Neuronal stem cell (in vitro differentiated cells): ENCODE results near the gene WNT9A.

ENCODE experiments used
- DNase-seq: peaks from one replicate; pipeline ENCODE4 v3.0.0-alpha.2; 2013; ENCODE audit warnings: low spot score
- H2AFZ ChIP-seq: one replicate; pipeline ENCODE4 v1.6.1; 2013; ENCODE audit warnings: mild to moderate bottlenecking, low read length, inconsistent platforms
- H2AK5ac ChIP-seq: 2 replicates; pipeline ENCODE4 v1.6.1; 2013; ENCODE audit warnings: low read depth, mild to moderate bottlenecking, inconsistent platforms, low read length, moderate library complexity, mixed read lengths
- H2BK120ac ChIP-seq: 2 replicates; pipeline ENCODE4 v1.6.1; 2013; ENCODE audit warnings: low read depth, mild to moderate bottlenecking, inconsistent platforms, low read length, moderate library complexity, mixed read lengths
- H2BK12ac ChIP-seq: one replicate; pipeline ENCODE4 v1.6.1; 2013; ENCODE audit warnings: low read length, inconsistent platforms
- H2BK15ac ChIP-seq: 2 replicates; pipeline ENCODE4 v1.6.1; 2013; ENCODE audit warnings: mild to moderate bottlenecking, low read length, inconsistent platforms, mixed read lengths
- H2BK5ac ChIP-seq: one replicate; pipeline ENCODE4 v1.6.1; 2013; ENCODE audit warnings: inconsistent platforms, mild to moderate bottlenecking, low read length, moderate library complexity
- H3K14ac ChIP-seq: one replicate; pipeline ENCODE4 v1.6.1; 2013; ENCODE audit warnings: low read length, inconsistent platforms
- H3K18ac ChIP-seq: 2 replicates; pipeline ENCODE4 v1.6.1; 2013; ENCODE audit warnings: low read length, inconsistent platforms
- H3K23ac ChIP-seq: 2 replicates; pipeline ENCODE4 v1.6.1; 2013; ENCODE audit warnings: low read depth, mild to moderate bottlenecking, mixed read lengths, low read length, inconsistent platforms; ENCODE audit not compliant: poor library complexity
- H3K27ac ChIP-seq: replicated peaks from 3 replicates; pipeline ENCODE4 v1.5.1; 2013; ENCODE audit warnings: low read length, inconsistent platforms
- H3K27me3 ChIP-seq, 3 experiments: 2 replicates each; pipeline ENCODE4 v1.6.1; 2013; ENCODE audit warnings: low read length in 3 of 3, mild to moderate bottlenecking in 2 of 3, inconsistent platforms in 1 of 3, low read depth in 1 of 3, mixed read lengths in 1 of 3, moderate library complexity in 1 of 3; ENCODE audit not compliant: control insufficient read depth in 3 of 3, insufficient read depth in 3 of 3
- H3K36me3 ChIP-seq, 2 donors: replicated peaks in 1 of 2; 2 replicates each; pipeline ENCODE4 v1.6.1; 2013; ENCODE audit warnings: low read length in 2 of 2; ENCODE audit not compliant: control insufficient read depth in 2 of 2, insufficient read depth in 2 of 2
- H3K4ac ChIP-seq: 2 replicates; pipeline ENCODE4 v1.6.1; 2013; ENCODE audit warnings: inconsistent platforms, mild to moderate bottlenecking, low read length, moderate library complexity
- H3K4me1 ChIP-seq, 2 donors: 1 replicate in 1 of 2; 2 replicates in 1 of 2; pipeline ENCODE4 v1.6.1; 2013; ENCODE audit warnings: low read length in 2 of 2, low read depth in 1 of 2; ENCODE audit not compliant: control insufficient read depth in 2 of 2, insufficient read depth in 1 of 2
- H3K4me2 ChIP-seq: one replicate; pipeline ENCODE4 v1.6.1; 2013; ENCODE audit warnings: mild to moderate bottlenecking, low read length, inconsistent platforms; ENCODE audit not compliant: insufficient read depth, poor library complexity, severe bottlenecking
- H3K4me3 ChIP-seq, 2 donors: 2 replicates each; pipeline ENCODE4 v1.5.1; 2013; ENCODE audit warnings: low read length in 2 of 2, mild to moderate bottlenecking in 2 of 2, inconsistent platforms in 1 of 2, moderate library complexity in 1 of 2
- H3K79me1 ChIP-seq: one replicate; pipeline ENCODE4 v1.6.1; 2013; ENCODE audit warnings: low read depth, mild to moderate bottlenecking, inconsistent platforms, low read length, moderate library complexity
- H3K9ac ChIP-seq: one replicate; pipeline ENCODE4 v1.6.1; 2013; ENCODE audit warnings: mild to moderate bottlenecking, low read depth, low read length, inconsistent platforms; ENCODE audit not compliant: poor library complexity
- H3K9me3 ChIP-seq, 2 donors: replicated peaks in 1 of 2; 2 replicates each; pipeline versions ENCODE3 to v1.6.1; 2013; ENCODE audit warnings: low read length in 2 of 2, mild to moderate bottlenecking in 2 of 2, inconsistent platforms in 1 of 2, low read depth in 1 of 2, mixed read lengths in 1 of 2, moderate library complexity in 1 of 2; ENCODE audit not compliant: control insufficient read depth in 2 of 2, insufficient read depth in 1 of 2
- H4K8ac ChIP-seq: one replicate; pipeline ENCODE4 v1.6.1; 2013; ENCODE audit warnings: low read depth, mild to moderate bottlenecking, inconsistent platforms, low read length, moderate library complexity
- H4K91ac ChIP-seq: one replicate; pipeline ENCODE4 v1.6.1; 2013; ENCODE audit warnings: low read length, low read depth, mild to moderate bottlenecking, inconsistent platforms; ENCODE audit not compliant: poor library complexity
- WGBS, 2 donors: extraction: QIAGEN DNeasy Blood & Tissue Kit; methylation state at CpG; one replicate each; pipeline ENCODE4 v1.1.7; 2013; ENCODE audit warnings: missing lambda C conversion rate in 2 of 2, mixed read lengths in 1 of 2; ENCODE audit not compliant: insufficient read length in 2 of 2, insufficient replicate concordance in 1 of 2; ENCODE audit errors: extremely low coverage in 2 of 2; 5-methylcytosine and 5-hydroxymethylcytosine counted together

Gene WNT9A

GRCh38 chr1:227946624-227947385, 927 bp downstream of the WNT9A start:
- WGBS, 2 donors: no CpG with 5 or more reads among the region's 61 CpGs
- Histone ChIP-seq H4K91ac (no peak overlapping the region), H3K23ac (peak overlapping the region; percentile 25), H3K4me1 (peaks cover 13 to 16% of the 10 kb centered on the region in 2 donors), H3K79me1 (peaks cover 4% of the 10 kb centered on the region), H3K36me3 (no peaks in the 10 kb centered on the region), H3K9ac (no peak overlapping the region), H2BK5ac (peak overlapping the region; percentile 20), H3K18ac (peak overlapping the region; percentile 76), H3K9me3 (no peaks in the 10 kb centered on the region), H2AFZ (peak overlapping the region; percentile 97), H4K8ac (no peak overlapping the region), H3K27ac (no peak overlapping the region), H2BK12ac (no peak overlapping the region), H3K14ac (no peak overlapping the region), H2BK15ac (no peak overlapping the region), H2BK120ac (no peak overlapping the region), H3K4me2 (peak overlapping the region; percentile 92), H3K4ac (no peak overlapping the region), H3K4me3 (peak overlapping the region; percentile 53 to 82), H3K27me3 (peaks cover 0 to 24% (median 22%) of the 10 kb centered on the region in 3 experiments), H2AK5ac (peak overlapping the region; percentile 92)
- DNase-seq: peak; percentile 71

GRCh38 chr1:227945891-227946623, 1.7 kb downstream of the WNT9A start:
- H3K4me3 ChIP-seq: no peak overlapping the region

GRCh38 chr1:227944931-227945890, 2.5 kb downstream of the WNT9A start:
- H2BK15ac ChIP-seq: peak overlapping the region; percentile 0
- peak overlapping the region; percentile 39 for H2BK5ac ChIP-seq
- peak overlapping the region; percentile 89 for H3K14ac ChIP-seq
- no peak overlapping the region for H3K4me2 ChIP-seq
- WGBS, 2 donors: no CpG with 5 or more reads among the region's 18 CpGs
- peak overlapping the region; percentile 60 for H3K9ac ChIP-seq
- peak overlapping the region; percentile 72 for H2BK120ac ChIP-seq
- H3K27ac ChIP-seq: no peak overlapping the region
- H3K4ac ChIP-seq: peak overlapping the region; percentile 53
- no peak overlapping the region for H2AFZ ChIP-seq
- H4K8ac ChIP-seq: no peak overlapping the region
- H4K91ac ChIP-seq: no peak overlapping the region
- H3K27me3 ChIP-seq: peaks cover 0 to 20% (median 19%) of the 10 kb centered on the region in 3 experiments
- peak overlapping the region; percentile 78 for H3K18ac ChIP-seq
- peaks cover 4% of the 10 kb centered on the region for H3K79me1 ChIP-seq
- H3K23ac ChIP-seq: peak overlapping the region; percentile 80
- DNase-seq: no peak
- H3K4me1 ChIP-seq: peaks cover 15 to 16% of the 10 kb centered on the region in 2 donors
- no peak overlapping the region for H3K4me3 ChIP-seq
- peak overlapping the region; percentile 65 for H2AK5ac ChIP-seq
- no peaks in the 10 kb centered on the region for H3K9me3 ChIP-seq
- no peaks in the 10 kb centered on the region for H3K36me3 ChIP-seq
- H2BK12ac ChIP-seq: peak overlapping the region; percentile 94

More at GRCh38 chr1:227945891-227946623, 1.7 kb downstream of the WNT9A start:
- H2BK5ac ChIP-seq: peak overlapping the region; percentile 20
- H2BK120ac ChIP-seq: no peak overlapping the region
- no peak overlapping the region for H3K4ac ChIP-seq
- H3K27me3 ChIP-seq: peaks cover 0 to 24% (median 22%) of the 10 kb centered on the region in 3 experiments
- no peaks in the 10 kb centered on the region for H3K36me3 ChIP-seq
- H4K8ac ChIP-seq: no peak overlapping the region
- H4K91ac ChIP-seq: no peak overlapping the region
- peak overlapping the region; percentile 45 for H3K23ac ChIP-seq
- WGBS, 2 donors: no CpG with 5 or more reads among the region's 19 CpGs
- peaks cover 15 to 16% of the 10 kb centered on the region in 2 donors for H3K4me1 ChIP-seq
- DNase-seq: no peak
- H2AK5ac ChIP-seq: peak overlapping the region; percentile 92
- peak overlapping the region; percentile 63 for H2AFZ ChIP-seq
- H3K4me2 ChIP-seq: no peak overlapping the region
- peak overlapping the region; percentile 99 for H3K14ac ChIP-seq
- peak overlapping the region; percentile 45 for H3K9ac ChIP-seq
- H3K27ac ChIP-seq: no peak overlapping the region
- peaks cover 4% of the 10 kb centered on the region for H3K79me1 ChIP-seq
- no peaks in the 10 kb centered on the region for H3K9me3 ChIP-seq
- H2BK15ac ChIP-seq: peak overlapping the region; percentile 97
- peak overlapping the region; percentile 43 for H2BK12ac ChIP-seq
- H3K18ac ChIP-seq: peak overlapping the region; percentile 89
